ENCODE results near the gene WNT6. TPM values are rescaled to one million over a fixed set of nuclear protein-coding genes. Genes with fewer than 3 reads are reported as not detected.
A peak's percentile ranks its signal among the peaks of the same experiment; 100 is the strongest.

The WNT6 gene
- total RNA-seq, 1 donor from 2014 or later, result not detected

DNA sequence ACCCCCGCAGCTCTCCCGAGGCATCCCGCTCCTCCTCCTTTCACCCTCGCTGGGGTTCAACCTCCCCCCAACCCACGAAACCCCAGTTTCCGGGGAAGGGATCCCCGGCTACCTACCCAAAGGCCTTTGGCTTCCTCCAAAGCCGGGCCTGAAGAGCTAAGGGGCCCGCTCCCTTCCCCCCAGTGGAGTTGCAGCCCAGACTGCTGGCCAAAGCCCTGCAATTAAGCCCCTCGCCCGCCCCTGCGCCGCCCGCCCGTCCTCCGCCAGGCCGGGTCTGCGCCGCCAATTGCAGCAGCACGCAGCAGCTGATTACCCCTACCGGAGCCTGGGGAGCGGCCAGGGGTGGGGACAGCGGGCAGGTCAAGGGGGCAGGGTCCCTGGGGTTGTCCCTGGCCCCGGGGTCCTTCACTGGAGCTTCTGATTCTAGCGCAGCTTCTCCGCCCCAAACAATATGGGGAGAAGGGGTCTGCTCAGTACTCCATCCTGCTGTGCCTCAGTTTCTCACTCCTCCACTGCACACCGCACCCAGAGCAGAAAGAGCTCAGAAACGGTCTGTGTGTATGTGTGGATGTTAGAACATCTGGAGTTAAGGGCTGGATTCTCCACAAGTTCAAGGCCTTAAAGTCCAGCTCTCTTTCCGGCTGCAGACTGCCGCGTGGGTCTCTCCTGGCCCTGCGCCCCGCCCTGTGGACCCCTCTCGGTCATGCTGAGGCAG is 37.9 kb downstream of the WNT6 start:
- H3K4me3 ChIP-seq, result no peak overlapping the region
- intact Hi-C loops (cut with DNase I), result no loop called here
- DNase-seq, result no peak

GRCh38 chr2:218898109-218898878 is 38.7 kb downstream of the WNT6 start:
- H3K4me3 ChIP-seq, result no peak overlapping the region
- ATAC-seq, result peak; percentile 88

More for the DNA sequence above, 37.9 kb downstream of the WNT6 start:
- ATAC-seq, result no peak
- Histone ChIP-seq H3K36me3 (no peaks in the 10 kb centered on the region), H3K27me3 (peaks cover 85% of the 10 kb centered on the region), H3K4me1 (peaks cover 18% of the 10 kb centered on the region), H3K27ac (no peak overlapping the region), H3K9me3 (no peaks in the 10 kb centered on the region)
- no peak for TF ChIP-seq CTCF (IDR thresholded peaks at IDR 0.05)

DNA sequence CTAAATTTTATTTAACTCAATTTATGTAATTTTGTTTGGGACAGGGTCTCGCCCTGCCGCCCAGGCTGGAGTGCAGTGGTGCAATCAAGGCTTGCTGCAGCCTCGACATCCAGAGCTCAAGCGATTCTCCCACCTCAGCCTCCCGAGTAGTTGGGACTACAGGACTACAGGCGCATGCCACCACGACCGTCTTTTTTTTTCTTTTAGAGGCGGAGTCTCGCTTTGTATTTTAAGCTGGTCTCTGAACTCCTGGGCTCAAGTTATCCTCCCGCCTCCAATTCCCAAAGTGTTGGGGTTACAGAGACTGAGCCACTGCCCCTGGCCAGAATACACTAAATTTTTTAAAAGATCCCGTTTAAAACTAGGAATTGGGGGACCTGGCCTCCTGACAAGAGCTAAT is 39.5 kb downstream of the WNT6 start:
- no peak for ATAC-seq
- no peak for TF ChIP-seq CTCF (IDR thresholded peaks at IDR 0.05)
- H3K27me3 ChIP-seq, result peaks cover 72% of the 10 kb centered on the region
- no peak overlapping the region for H3K27ac ChIP-seq
- no peak for DNase-seq
- H3K4me1 ChIP-seq, result peaks cover 12% of the 10 kb centered on the region
- H3K36me3 ChIP-seq, result no peaks in the 10 kb centered on the region
- no peaks in the 10 kb centered on the region for H3K9me3 ChIP-seq
- intact Hi-C loops (cut with DNase I), result no loop called here
- no peak overlapping the region for H3K4me3 ChIP-seq

More at GRCh38 chr2:218898109-218898878, 38.7 kb downstream of the WNT6 start:
- Histone ChIP-seq H3K27ac (no peak overlapping the region), H3K9me3 (no peaks in the 10 kb centered on the region), H3K36me3 (no peaks in the 10 kb centered on the region), H3K4me1 (peaks cover 14% of the 10 kb centered on the region), H3K27me3 (peaks cover 80% of the 10 kb centered on the region)
- intact Hi-C loops (cut with DNase I), result no loop called here
- peak; percentile 97 for TF ChIP-seq CTCF (IDR thresholded peaks at IDR 0.05)
- DNase-seq, result peak; percentile 86

DNA sequence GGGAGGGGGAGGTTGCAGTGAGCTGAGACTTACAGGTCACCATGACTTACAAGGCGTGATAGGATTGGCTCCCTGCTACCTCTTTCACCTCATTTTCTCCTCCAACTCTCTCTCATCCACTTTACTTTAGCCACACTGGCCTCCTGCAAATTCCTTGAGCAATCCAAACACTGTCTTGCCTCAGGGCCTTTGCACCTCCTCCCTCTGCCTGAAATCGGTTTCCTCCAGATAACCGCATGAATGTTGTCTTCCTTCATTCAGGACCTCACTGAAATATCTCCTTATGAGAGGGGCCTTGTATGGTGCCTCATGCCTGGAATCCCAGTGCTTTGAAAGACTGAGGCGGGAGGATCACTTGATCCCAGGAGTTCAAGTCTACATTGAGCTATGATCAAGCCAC is 42.8 kb downstream of the WNT6 start:
- Histone ChIP-seq H3K27me3 (peaks cover 60% of the 10 kb centered on the region), H3K9me3 (no peaks in the 10 kb centered on the region), H3K4me1 (peaks cover 12% of the 10 kb centered on the region), H3K36me3 (no peaks in the 10 kb centered on the region), H3K4me3 (no peak overlapping the region), H3K27ac (no peak overlapping the region)
- intact Hi-C loops (cut with DNase I), result no loop called here
- ATAC-seq, result no peak
- no peak for DNase-seq
- no peak for TF ChIP-seq CTCF (IDR thresholded peaks at IDR 0.05)

DNA sequence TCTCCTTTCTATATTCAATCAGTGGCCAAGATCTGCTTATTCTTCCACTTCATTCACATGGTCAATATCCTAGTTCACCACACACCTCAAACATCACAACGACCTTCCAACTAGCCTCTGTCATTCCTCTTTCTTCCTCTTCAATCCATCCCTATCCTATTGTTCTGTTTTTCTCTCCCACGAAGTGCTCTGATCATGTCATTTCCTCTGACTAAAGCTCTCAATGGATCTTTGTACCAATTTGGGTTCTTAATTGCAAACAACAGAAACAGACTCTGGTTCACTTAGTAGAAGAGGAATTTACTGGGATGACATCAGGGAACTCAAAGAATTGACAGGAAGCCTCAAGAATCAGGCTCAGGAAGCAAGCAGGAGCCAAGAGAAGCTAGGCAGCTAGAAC is 44.6 kb downstream of the WNT6 start:
- intact Hi-C loops (cut with DNase I), result no loop called here
- Histone ChIP-seq H3K4me1 (no peaks in the 10 kb centered on the region), H3K9me3 (no peaks in the 10 kb centered on the region), H3K27me3 (peaks cover 43% of the 10 kb centered on the region), H3K36me3 (no peaks in the 10 kb centered on the region), H3K27ac (no peak overlapping the region), H3K4me3 (no peak overlapping the region)
- DNase-seq, result no peak
- TF ChIP-seq CTCF (IDR thresholded peaks at IDR 0.05), result no peak
- no peak for ATAC-seq

Measured in upper lobe of right lung (tissue), 1 donor.